Adipocyte (in vitro differentiated cells): ENCODE results near the gene SOWAHD.
A peak's percentile ranks its signal among the peaks of the same experiment; 100 is the strongest.
"Not testable (repeated sequence)": the region's sequence is repeated elsewhere in the genome, so short reads cannot be mapped to it uniquely, and the experiment has no call there.

Experiments used
- DNase-seq: peaks from one replicate; pipeline ENCODE4 v3.0.0-alpha.2; 2015; ENCODE audit warnings: low read depth
- H3K27me3 ChIP-seq: replicated peaks from 2 replicates; pipeline ENCODE4 v1.7.0; 2013; ENCODE audit warnings: mild to moderate bottlenecking, low read length, moderate library complexity; ENCODE audit not compliant: control insufficient read depth, insufficient read depth
- H3K36me3 ChIP-seq: 2 replicates; pipeline ENCODE4 v1.7.0; 2013; ENCODE audit warnings: low read length, mild to moderate bottlenecking, moderate library complexity; ENCODE audit not compliant: control insufficient read depth, insufficient read depth, severe bottlenecking
- H3K4me1 ChIP-seq: 2 replicates; pipeline ENCODE4 v1.7.0; 2013; ENCODE audit warnings: mild to moderate bottlenecking, low read length, moderate library complexity; ENCODE audit not compliant: control insufficient read depth, insufficient read depth
- H3K4me3 ChIP-seq: 2 replicates; pipeline ENCODE4 v1.7.0; 2013; ENCODE audit warnings: mild to moderate bottlenecking, low read length, moderate library complexity
- H3K9ac ChIP-seq: 2 replicates; pipeline ENCODE4 v1.7.0; 2013; ENCODE audit warnings: mild to moderate bottlenecking, low read length, moderate library complexity
- H3K9me3 ChIP-seq: 2 replicates; pipeline ENCODE4 v1.7.0; 2013; ENCODE audit warnings: mild to moderate bottlenecking, low read length, moderate library complexity; ENCODE audit not compliant: control insufficient read depth

The SOWAHD gene

DNA sequence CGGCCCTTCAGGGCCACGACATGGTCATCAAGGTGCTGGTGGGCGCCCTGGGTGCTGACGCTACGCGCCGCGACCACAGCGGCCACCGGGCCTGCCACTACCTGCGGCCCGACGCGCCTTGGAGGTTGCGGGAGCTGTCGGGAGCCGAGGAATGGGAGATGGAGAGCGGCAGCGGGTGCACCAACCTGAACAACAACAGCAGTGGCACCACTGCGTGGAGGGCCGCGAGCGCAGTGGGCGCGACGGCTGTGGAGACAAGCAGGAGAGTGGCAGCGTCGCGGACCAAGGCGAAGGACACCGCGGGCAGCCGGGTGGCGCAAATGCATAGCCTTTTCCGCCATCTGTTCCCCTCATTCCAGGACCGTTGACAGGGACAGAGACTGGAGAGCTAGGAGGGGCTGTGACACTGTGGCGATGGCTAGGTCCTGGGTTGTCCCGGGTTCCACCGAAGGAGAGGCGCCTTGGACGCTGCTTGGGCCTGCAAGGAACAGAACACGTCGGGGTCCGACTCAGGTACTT, 919 bp downstream of the SOWAHD start:
- Histone ChIP-seq H3K4me3 (peak overlapping the region; percentile 68), H3K36me3 (no peaks in the 10 kb centered on the region), H3K27me3 (peaks cover 12% of the 10 kb centered on the region), H3K9ac (no peak overlapping the region), H3K4me1 (no peaks in the 10 kb centered on the region), H3K9me3 (no peaks in the 10 kb centered on the region)
- DNase-seq: no peak

DNA sequence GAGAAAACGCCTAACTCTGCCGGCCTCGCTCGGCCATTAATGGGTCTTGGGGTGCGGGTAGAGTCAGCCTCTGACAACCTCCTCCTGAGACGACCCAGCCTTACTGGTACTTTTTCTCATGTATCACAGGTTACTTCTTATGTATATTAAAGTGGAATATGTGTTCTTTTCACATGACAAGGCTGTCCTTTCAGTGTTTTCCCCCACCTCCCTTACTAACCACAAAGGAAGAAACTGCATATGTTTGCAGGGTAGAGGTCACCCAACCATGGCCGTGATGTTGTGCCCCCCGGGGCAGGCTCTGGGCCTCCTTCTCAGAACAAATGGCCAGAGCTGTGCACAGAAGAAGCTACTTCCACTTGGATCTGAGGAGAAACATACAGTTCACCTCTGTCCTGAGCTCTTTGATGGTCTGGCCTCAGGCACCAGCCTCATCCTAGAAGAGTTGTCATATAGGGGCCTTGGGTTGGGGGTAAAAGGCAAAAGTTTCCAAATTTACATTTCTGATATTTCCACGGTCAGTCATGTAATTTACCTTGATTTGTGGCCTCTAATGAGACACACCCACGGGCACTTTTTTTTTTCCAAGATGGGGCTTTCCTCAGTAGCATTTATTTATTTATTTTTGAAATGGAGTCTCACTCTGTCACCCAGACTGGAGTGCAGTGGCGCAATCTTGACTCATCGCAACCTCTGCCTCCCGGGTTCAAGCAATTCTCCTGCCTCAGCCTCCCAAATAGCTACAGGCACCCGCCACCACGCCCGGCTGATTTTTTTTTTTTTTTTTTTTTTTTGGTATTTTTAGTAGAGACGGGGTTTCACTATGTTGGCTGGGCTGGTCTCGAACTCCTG, 1.9 kb downstream of the SOWAHD start:
- no peaks in the 10 kb centered on the region for H3K4me1 ChIP-seq
- no peak overlapping the region for H3K9ac ChIP-seq
- no peak for DNase-seq
- H3K9me3 ChIP-seq: no peaks in the 10 kb centered on the region
- H3K36me3 ChIP-seq: no peaks in the 10 kb centered on the region
- H3K27me3 ChIP-seq: peaks cover 12% of the 10 kb centered on the region
- no peak overlapping the region for H3K4me3 ChIP-seq

DNA sequence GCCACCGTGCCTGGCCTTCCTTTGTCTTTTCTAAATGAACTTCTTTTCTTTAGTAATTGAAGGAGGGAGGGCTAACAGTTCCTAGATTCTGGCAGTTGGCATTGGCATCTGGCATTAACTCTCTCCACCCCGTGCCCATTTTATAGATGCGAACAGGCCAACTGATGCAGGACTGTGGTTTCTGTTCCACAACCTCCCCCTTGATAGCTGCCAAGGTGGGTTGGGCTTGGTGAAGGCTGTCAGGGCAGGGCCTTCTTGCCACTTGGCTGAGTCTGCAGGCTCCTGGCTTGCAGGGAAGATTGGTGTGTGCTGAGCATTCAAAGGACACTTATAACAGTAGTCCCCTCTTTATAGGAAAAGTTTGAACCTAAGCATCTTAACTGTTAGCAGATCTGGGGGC, 4.3 kb downstream of the SOWAHD start:
- H3K4me3 ChIP-seq: no peak overlapping the region
- peaks cover 12% of the 10 kb centered on the region for H3K27me3 ChIP-seq
- H3K36me3 ChIP-seq: no peaks in the 10 kb centered on the region
- H3K9me3 ChIP-seq: no peaks in the 10 kb centered on the region
- no peak overlapping the region for H3K9ac ChIP-seq
- no peaks in the 10 kb centered on the region for H3K4me1 ChIP-seq
- peak; percentile 13 for DNase-seq

DNA sequence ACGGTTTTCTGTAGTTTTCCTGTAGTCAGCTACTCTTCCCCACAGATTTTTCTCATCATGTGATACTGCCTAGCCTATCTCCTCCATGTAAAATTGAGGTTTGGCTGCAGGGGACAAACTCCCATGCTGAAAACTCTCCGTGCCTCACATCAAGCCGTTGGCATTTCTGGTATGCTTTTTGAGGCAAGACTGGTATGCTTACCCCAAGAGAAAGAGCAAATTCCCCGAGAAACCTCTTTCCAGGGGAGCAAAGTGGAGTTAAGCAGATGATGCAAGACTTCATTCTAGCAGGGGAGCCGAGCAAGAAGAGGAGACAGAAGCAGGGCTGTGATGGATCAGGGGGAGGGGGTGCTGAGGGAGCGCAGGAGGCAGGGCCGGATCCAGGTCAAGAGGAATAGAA, 4.8 kb downstream of the SOWAHD start:
- H3K27me3 ChIP-seq: peaks cover 12% of the 10 kb centered on the region
- H3K36me3 ChIP-seq: no peaks in the 10 kb centered on the region
- peak; percentile 81 for DNase-seq
- H3K4me3 ChIP-seq: no peak overlapping the region
- no peaks in the 10 kb centered on the region for H3K9me3 ChIP-seq
- H3K4me1 ChIP-seq: no peaks in the 10 kb centered on the region
- H3K9ac ChIP-seq: no peak overlapping the region

DNA sequence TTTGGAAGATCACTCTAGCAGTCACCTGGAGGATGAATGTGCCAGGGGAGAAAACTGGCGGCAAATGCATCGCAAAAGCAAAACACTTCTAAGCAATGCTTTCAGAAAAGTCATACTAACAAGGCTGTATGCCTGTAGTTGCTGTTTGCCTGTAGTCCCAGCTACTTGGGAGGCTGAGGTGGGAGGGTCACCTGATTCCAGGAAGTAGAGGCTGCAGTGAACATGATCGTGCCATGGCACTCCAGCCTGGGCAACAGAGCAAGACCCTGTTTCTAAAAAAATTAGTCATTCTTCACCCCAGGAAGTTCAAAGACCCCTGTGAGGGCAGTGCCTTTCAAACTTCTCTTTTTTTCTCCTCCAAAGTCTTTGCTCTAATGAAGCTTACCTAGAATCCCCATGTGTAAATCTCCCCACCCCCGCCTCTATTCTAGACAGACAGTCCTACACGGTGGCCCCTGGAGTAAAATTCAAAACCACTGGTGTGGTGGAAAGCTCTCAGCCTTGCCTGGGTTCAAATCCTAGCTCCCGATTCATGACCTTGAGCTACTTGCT, 5.5 kb downstream of the SOWAHD start:
- Histone ChIP-seq H3K36me3 (no peaks in the 10 kb centered on the region), H3K4me1 (no peaks in the 10 kb centered on the region), H3K27me3 (peaks cover 12% of the 10 kb centered on the region), H3K9me3 (no peaks in the 10 kb centered on the region), H3K4me3 (no peak overlapping the region), H3K9ac (no peak overlapping the region)
- no peak for DNase-seq

DNA sequence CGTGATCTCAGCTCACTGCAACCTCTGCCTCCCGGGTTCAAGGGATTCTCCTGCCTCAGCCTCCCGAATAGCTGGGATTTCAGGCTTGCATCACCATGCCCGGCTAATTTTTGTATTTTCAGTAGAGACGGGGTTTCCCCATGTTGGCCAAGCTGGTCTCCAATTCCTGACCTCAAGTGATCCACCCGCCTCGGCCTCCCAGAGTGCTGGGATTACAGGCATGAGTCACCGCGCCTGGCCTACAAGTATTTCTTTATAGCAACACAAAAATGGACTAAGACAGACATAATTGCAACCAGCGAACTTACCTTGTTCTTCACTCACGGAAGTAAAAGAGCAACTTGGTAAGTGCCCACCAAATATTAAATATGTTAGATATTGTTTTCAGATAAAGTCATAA, 10.0 kb downstream of the SOWAHD start:
- not testable (repeated sequence) for H3K4me3 ChIP-seq, H3K27me3 ChIP-seq, H3K9ac ChIP-seq, H3K9me3 ChIP-seq, H3K4me1 ChIP-seq, H3K36me3 ChIP-seq
- DNase-seq: peak; percentile 42

DNA sequence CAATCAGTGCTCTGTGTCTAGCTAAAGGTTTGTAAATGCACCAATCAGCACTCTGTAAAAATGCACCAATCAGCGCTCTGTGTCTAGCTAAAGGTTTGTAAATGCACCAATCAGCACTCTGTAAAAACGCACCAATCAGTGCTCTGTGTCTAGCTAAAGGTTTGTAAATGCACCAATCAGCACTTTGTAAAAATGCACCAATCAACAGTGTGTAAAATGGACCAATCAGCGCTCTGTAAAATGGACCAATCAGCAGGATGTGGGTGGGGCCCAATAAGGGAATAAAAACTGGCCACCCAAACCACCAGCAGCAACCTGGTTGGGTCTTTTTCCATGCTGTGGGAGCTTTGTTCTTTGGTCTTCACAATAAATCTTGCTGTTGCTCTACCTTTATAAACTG, 11.0 kb downstream of the SOWAHD start:
- not testable (repeated sequence) for H3K9ac ChIP-seq, H3K9me3 ChIP-seq, H3K36me3 ChIP-seq, H3K27me3 ChIP-seq, H3K4me3 ChIP-seq, H3K4me1 ChIP-seq, DNase-seq

DNA sequence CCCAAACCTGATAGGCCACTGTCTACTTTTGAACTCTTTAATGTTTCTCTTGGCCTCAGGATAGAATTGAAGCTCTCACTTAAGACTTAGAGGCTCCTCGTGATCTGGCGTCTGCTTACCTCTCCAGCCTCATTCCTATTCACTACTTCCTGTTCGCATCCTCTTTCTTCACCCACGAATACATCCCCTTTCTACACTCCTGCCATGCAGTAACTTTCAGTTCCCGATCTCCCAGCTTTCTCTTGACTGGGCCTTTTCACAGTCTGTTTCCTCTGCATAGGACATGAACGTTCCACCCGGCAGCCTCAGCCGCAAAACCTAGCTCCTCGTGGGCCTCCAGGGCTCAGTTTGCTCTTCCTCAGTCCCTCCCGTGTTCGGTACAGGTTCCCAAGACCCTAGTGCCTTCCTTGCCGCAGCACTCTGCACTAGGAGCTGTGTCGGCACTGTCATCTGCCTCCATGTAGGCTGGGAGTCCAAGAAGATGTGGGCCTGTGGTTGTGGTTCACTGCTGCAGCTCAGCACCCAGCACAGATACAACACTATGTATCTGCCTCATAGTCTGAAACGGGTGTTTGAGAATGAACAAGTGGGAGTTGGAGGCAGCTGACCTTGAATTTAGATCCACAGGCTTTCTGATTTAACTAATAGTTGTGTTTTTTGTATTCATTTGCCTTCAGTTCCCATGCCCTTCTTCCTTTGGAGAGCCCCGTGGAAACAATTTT, 17.3 kb downstream of the SOWAHD start:
- Histone ChIP-seq H3K27me3 (no peaks in the 10 kb centered on the region), H3K9ac (no peak overlapping the region), H3K4me1 (no peaks in the 10 kb centered on the region), H3K9me3 (no peaks in the 10 kb centered on the region), H3K36me3 (peaks cover 4% of the 10 kb centered on the region), H3K4me3 (no peak overlapping the region)
- DNase-seq: no peak

DNA sequence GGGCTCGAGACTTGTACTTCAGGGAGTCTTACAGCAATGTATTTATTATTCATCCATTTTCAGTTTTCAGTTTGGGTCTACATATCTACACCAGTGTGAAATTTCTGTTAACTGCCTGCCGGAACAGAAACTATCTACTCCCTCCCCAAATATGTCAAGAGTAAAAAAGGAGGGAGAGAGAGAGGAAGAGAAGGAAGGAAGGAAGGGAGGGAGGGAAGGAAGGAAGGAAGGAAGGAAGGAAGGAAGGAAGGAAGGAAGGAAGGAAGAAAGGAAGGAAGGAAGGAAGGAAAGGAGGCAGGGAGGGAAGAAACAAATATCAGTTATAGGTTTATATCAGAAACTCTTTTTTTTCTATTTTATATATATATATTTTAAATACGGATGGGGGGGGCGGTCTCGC, 20.4 kb downstream of the SOWAHD start:
- H3K4me1 ChIP-seq: peaks cover 4% of the 10 kb centered on the region
- H3K9me3 ChIP-seq: no peaks in the 10 kb centered on the region
- peaks cover 4% of the 10 kb centered on the region for H3K36me3 ChIP-seq
- no peak overlapping the region for H3K4me3 ChIP-seq
- no peak overlapping the region for H3K9ac ChIP-seq
- DNase-seq: no peak
- H3K27me3 ChIP-seq: no peaks in the 10 kb centered on the region

DNA sequence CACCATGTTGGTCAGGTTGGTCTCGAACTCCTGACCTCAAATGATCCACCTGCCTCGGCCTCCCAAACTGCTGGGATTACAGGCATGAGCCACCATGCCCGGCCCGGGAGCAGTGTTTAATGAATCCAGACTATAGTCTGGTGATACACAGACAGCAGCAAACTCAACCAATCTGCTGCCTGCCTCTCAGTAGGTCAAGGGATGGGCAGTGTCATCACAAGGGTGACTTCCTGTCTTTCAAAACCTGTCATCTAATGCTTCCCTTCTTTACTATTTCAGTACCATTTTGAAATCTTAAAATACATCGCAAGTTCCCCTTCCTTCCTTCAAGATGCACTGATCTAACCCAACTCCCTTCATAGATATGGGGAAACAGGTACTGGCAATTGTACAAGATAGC, 24.6 kb downstream of the SOWAHD start:
- Histone ChIP-seq H3K4me3 (no peak overlapping the region), H3K9ac (no peak overlapping the region), H3K27me3 (no peaks in the 10 kb centered on the region), H3K9me3 (no peaks in the 10 kb centered on the region), H3K36me3 (peaks cover 33% of the 10 kb centered on the region), H3K4me1 (peaks cover 16% of the 10 kb centered on the region)
- no peak for DNase-seq

DNA sequence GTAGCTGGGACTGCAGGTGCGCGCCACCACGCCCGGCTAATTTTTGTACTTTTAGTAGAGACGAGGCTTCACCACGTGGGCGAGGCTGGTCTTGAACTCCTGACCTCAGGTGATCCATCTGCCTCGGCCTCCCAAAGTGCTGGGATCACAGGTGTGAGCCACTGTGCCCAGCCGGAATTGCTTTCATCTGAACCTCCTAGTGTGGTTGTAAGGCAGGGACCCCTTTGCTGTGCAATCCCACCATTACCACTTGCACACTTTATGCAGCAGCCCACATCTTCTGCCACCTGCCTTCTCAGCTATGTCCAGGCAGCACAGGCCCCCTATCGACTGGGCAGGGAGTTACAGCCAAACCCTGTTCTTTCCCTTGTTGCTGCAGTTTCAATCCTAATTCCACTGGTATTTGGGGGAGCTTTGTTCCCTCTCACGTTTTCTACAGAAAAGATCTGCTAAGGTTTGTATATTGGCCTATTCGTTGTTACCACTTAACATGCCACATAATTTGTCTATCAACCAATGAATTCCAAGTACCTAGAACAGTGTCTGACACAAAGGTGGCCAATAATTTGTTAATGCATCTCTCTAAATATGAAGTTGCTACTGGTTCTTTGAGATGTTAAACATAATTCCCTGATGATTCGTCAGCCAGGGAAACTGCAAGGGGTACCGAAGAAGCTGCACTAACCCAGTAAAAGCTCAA, 26.5 kb downstream of the SOWAHD start:
- no peaks in the 10 kb centered on the region for H3K9me3 ChIP-seq
- no peaks in the 10 kb centered on the region for H3K27me3 ChIP-seq
- peak; percentile 51 for DNase-seq
- H3K9ac ChIP-seq: no peak overlapping the region
- no peak overlapping the region for H3K4me3 ChIP-seq
- peaks cover 35% of the 10 kb centered on the region for H3K36me3 ChIP-seq
- peaks cover 19% of the 10 kb centered on the region for H3K4me1 ChIP-seq
